Measurements from ENCODE around the gene ANKS1B.

DNA sequence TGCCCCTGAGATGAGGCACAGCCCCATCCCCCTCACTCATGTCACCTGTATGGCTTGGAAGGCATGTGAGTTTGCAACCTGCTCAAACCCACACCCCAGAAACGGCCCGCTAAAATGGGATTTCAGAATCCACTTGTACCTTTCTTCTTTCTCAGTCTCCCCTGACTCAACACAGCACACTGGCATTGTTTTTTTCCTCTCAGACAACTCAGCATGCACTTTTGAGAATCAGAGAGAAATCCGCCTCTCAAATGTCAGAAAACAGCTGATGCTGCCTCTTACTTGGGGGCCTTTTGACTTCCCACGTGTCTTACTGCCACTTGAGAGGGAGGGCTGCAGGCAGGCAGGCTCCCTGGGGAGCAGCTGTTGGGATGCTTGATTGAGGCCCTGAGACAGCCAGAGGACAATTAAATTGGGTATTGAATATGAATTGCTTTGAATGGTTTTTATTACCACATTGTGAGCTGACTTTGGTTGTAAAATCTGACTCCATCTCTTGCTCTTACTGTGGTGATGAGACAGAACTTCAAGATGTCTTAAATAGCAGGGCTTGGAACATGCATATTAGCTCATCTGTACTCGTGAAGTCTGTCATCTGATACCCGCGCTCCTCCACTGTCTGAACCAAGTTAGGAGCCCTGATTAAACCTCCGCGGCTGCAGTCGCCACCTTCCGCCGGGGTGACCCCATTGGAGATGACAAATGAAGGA is 1243.0 kb downstream of the ANKS1B start:
- no peak for TF ChIP-seq GATA2 (IDR thresholded peaks at IDR 0.05; ENCODE audit: low read depth, low read length)
- TF ChIP-seq GATA3 (IDR thresholded peaks at IDR 0.05; ENCODE audit: low read depth, low read length), result no peak

Data from SH-SY5Y (cell line).